ENCODE results near the gene HCN1. TPM values are rescaled to one million over a fixed set of nuclear protein-coding genes. Genes with fewer than 3 reads are reported as not detected.
"Not testable (repeated sequence)": the region's sequence is repeated elsewhere in the genome, so short reads cannot be mapped to it uniquely, and the experiment has no call there.

The HCN1 gene
- total and polyA plus RNA-seq, 10 donors: not detected

GRCh38 chr5:45601424-45601823 lies 94.8 kb downstream of the HCN1 start:
- intact Hi-C loops (cut with DNase I; ENCODE audit: low total_unique reads): no loop called here
- 66 to 78% (median 69%) methylated on average over 3 of the region's 3 CpGs for WGBS, 5 donors
- no peak for DNase-seq
- H3K9me3 ChIP-seq: peaks cover 0 to 21% (median 7%) of the 10 kb centered on the region in 8 donors
- H3K4me3 ChIP-seq: no peak overlapping the region
- no peaks in the 10 kb centered on the region for H3K27me3 ChIP-seq (replicated peaks in 1 of 7)
- H3K27ac ChIP-seq: no peak overlapping the region
- no peaks in the 10 kb centered on the region for H3K4me1 ChIP-seq
- no peaks in the 10 kb centered on the region for H3K36me3 ChIP-seq
- no peak for TF ChIP-seq CTCF (IDR thresholded peaks at IDR 0.05 in 8 of 11, conservative IDR thresholded peaks at IDR 0.05 in 3 of 11)
- TF ChIP-seq POLR2AphosphoS5 (IDR thresholded peaks at IDR 0.05): no peak
- TF ChIP-seq POLR2A (IDR thresholded peaks at IDR 0.05): no peak

- no peak overlapping the region for H3K4me3 ChIP-seq
- no peak for DNase-seq
- no peak overlapping the region for H3K27ac ChIP-seq
- H3K36me3 ChIP-seq: no peaks in the 10 kb centered on the region
- intact Hi-C loops (cut with DNase I; ENCODE audit: low total_unique reads): no loop called here
- H3K4me1 ChIP-seq: no peaks in the 10 kb centered on the region
- peaks cover 0 to 31% (median 14%) of the 10 kb centered on the region in 8 donors for H3K9me3 ChIP-seq
- TF ChIP-seq CTCF (IDR thresholded peaks at IDR 0.05 in 8 of 11, conservative IDR thresholded peaks at IDR 0.05 in 3 of 11): no peak
- no peak for TF ChIP-seq POLR2AphosphoS5 (IDR thresholded peaks at IDR 0.05)
- TF ChIP-seq POLR2A (IDR thresholded peaks at IDR 0.05): no peak
- no peaks in the 10 kb centered on the region for H3K27me3 ChIP-seq (replicated peaks in 1 of 7)
These were observed 99.9 kb downstream of the HCN1 start for GRCh38 chr5:45596320-45596719.

GRCh38 chr5:45586001-45586400 lies 110.2 kb downstream of the HCN1 start:
- H3K27ac ChIP-seq: not testable (repeated sequence)
- 69 to 82% (median 79%) methylated on average over 7 to 8 of the region's 8 CpGs for WGBS, 5 donors

DNA sequence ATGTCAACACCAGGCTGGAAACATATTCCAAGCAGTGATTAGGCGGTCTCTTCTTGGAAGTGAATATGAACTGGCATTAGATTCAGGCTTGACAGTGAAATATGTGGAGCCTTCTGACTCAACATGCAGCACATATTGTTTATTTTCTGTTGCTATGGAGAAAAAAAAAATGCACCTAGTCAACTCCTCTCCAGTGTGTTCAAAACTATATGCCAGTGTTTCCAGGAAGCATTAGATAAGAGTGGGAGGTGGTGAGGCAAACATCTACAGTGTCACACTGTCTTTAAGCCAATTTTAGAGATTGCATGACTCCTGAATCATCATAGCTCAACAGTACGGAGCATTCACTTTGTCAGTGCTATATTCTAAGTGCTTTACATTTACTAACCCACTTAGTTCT lies 117.9 kb downstream of the HCN1 start:
- WGBS, 5 donors: 70 to 78% (median 75%) methylated on average over 2 of the region's 2 CpGs
- intact Hi-C loops (cut with DNase I; ENCODE audit: low total_unique reads): no loop called here
- TF ChIP-seq POLR2A (IDR thresholded peaks at IDR 0.05) (no peak), POLR2AphosphoS5 (IDR thresholded peaks at IDR 0.05) (no peak), CTCF (IDR thresholded peaks at IDR 0.05 in 8 of 11, conservative IDR thresholded peaks at IDR 0.05 in 3 of 11) (no peak)
- no peaks in the 10 kb centered on the region for H3K27me3 ChIP-seq (replicated peaks in 1 of 7)
- no peak for DNase-seq
- H3K27ac ChIP-seq: no peak overlapping the region
- H3K9me3 ChIP-seq: peaks cover 0 to 23% (median 12%) of the 10 kb centered on the region in 8 donors
- H3K4me1 ChIP-seq: no peaks in the 10 kb centered on the region
- no peak overlapping the region for H3K4me3 ChIP-seq
- no peaks in the 10 kb centered on the region for H3K36me3 ChIP-seq

More at GRCh38 chr5:45586001-45586400, 110.2 kb downstream of the HCN1 start:
- DNase-seq; H3K4me1 ChIP-seq; H3K4me3 ChIP-seq; intact Hi-C loops (cut with DNase I; ENCODE audit: low total_unique reads); H3K36me3 ChIP-seq; H3K27me3 ChIP-seq (replicated peaks in 1 of 7): not testable (repeated sequence)
- H3K9me3 ChIP-seq: peaks cover 0 to 31% (median 13%) of the 10 kb centered on the region in 8 donors

- 7 to 29% (median 15%) methylated on average over 1 of the region's 1 CpG for WGBS, 5 donors
- Histone ChIP-seq H3K4me1 (no peaks in the 10 kb centered on the region), H3K27me3 (replicated peaks in 1 of 7) (no peaks in the 10 kb centered on the region), H3K9me3 (peaks cover 0 to 6% (median 0%) of the 10 kb centered on the region in 8 donors), H3K4me3 (no peak overlapping the region), H3K36me3 (no peaks in the 10 kb centered on the region), H3K27ac (no peak overlapping the region)
- DNase-seq: no peak
- TF ChIP-seq POLR2A (IDR thresholded peaks at IDR 0.05) (no peak), POLR2AphosphoS5 (IDR thresholded peaks at IDR 0.05) (no peak), CTCF (IDR thresholded peaks at IDR 0.05 in 8 of 11, conservative IDR thresholded peaks at IDR 0.05 in 3 of 11) (no peak)
- intact Hi-C loops (cut with DNase I; ENCODE audit: low total_unique reads): no loop called here
These were observed 127.4 kb downstream of the HCN1 start for GRCh38 chr5:45568813-45569212.
